Measurements from ENCODE around the gene EPN1. TPM values are rescaled to one million over a fixed set of nuclear protein-coding genes. Genes with fewer than 3 reads are reported as not detected.

EPN1 gene
- total and polyA plus RNA-seq, 12 donors, result 20.1 to 235 (median 141) TPM

GRCh38 chr19:55641426-55642152, 33.4 kb upstream of the EPN1 start:
- H3K36me3 ChIP-seq (replicated peaks in 1 of 2), result peaks cover 0 to 14% of the 10 kb centered on the region in 2 donors
- H3K4me3 ChIP-seq, result peak overlapping the region in 3 of 4 donors; percentile 17 to 81 (median 42)
- H3K27ac ChIP-seq, result peak overlapping the region; percentile 88 to 94 (median 91)
- no peaks in the 10 kb centered on the region for H3K9me3 ChIP-seq (replicated peaks in 1 of 3)
- peaks cover 29 to 54% of the 10 kb centered on the region in 2 donors for H3K4me1 ChIP-seq (replicated peaks in 1 of 2)
- intact Hi-C loops (cut with DNase I), result no loop called here
- WGBS, 4 donors, result 0 to 2% (median 1%) methylated on average over 25 of the region's 25 CpGs
- no peaks in the 10 kb centered on the region for H3K27me3 ChIP-seq
- peak in 4 of 7 donors; percentile 25 to 69 (median 44) for DNase-seq
- no peak for TF ChIP-seq POLR2A (IDR thresholded peaks at IDR 0.05)
- TF ChIP-seq CTCF (IDR thresholded peaks at IDR 0.05), result no peak

- peaks cover 27 to 52% of the 10 kb centered on the region in 2 donors for H3K4me1 ChIP-seq (replicated peaks in 1 of 2)
Measured at GRCh38 chr19:55642153-55643002, 32.6 kb upstream of the EPN1 start.

GRCh38 chr19:55643003-55643886, 31.8 kb upstream of the EPN1 start, which contains the start of gene ZNF581:
ZNF581 (plus strand) TSS chr19:55643649; CDS start chr19:55644572, 923 bp downstream.
- WGBS, 4 donors, result 1 to 2% (median 2%) methylated on average over 18 to 56 of the region's 56 CpGs
- intact Hi-C loops (cut with DNase I), result no loop called here
- peaks cover 0 to 14% of the 10 kb centered on the region in 2 donors for H3K36me3 ChIP-seq (replicated peaks in 1 of 2)
- H3K4me3 ChIP-seq, result peak within 1 kb of the TSS in 3 of 4 donors; percentile 68 to 91 (median 81)
- peak within 1 kb of the TSS in 4 of 5 donors; percentile 88 to 94 (median 90) for H3K27ac ChIP-seq
- TF ChIP-seq CTCF (IDR thresholded peaks at IDR 0.05) (no peak), POLR2A (IDR thresholded peaks at IDR 0.05) (no peak)
- no peaks in the 10 kb centered on the region for H3K27me3 ChIP-seq
- DNase-seq, result peak; percentile 66 to 89 (median 81)
- peaks cover 31 to 50% of the 10 kb centered on the region in 2 donors for H3K4me1 ChIP-seq (replicated peaks in 1 of 2)
- H3K9me3 ChIP-seq (replicated peaks in 1 of 3), result no peaks in the 10 kb centered on the region

More at GRCh38 chr19:55642153-55643002, 32.6 kb upstream of the EPN1 start:
- Histone ChIP-seq H3K9me3 (replicated peaks in 1 of 3) (no peaks in the 10 kb centered on the region), H3K4me3 (peak overlapping the region in 1 of 4 donors; percentile 81), H3K27ac (peak overlapping the region in 4 of 5 donors; percentile 88 to 94 (median 90)), H3K36me3 (replicated peaks in 1 of 2) (peaks cover 0 to 14% of the 10 kb centered on the region in 2 donors), H3K27me3 (no peaks in the 10 kb centered on the region)
- intact Hi-C loops (cut with DNase I), result no loop called here
- DNase-seq, result peak in 5 of 7 donors; percentile 43 to 64 (median 50)
- peak; percentile 30 to 48 for TF ChIP-seq POLR2A (IDR thresholded peaks at IDR 0.05)
- TF ChIP-seq CTCF (IDR thresholded peaks at IDR 0.05), result no peak
- WGBS, 4 donors, result 1 to 3% (median 1%) methylated on average over 16 to 65 of the region's 65 CpGs
